Naive thymus-derived CD8-positive, alpha-beta T cell (primary cell): ENCODE data around the gene SAC3D1. TPM values are rescaled to one million over a fixed set of nuclear protein-coding genes. Genes with fewer than 3 reads are reported as not detected.

Source experiments
- ATAC-seq, 2 donors: fragments of 150-1000 bp; cut with Tn5 transposase in 1 of 2; sonication (Bioruptor Pico), chemical (Tn5 transposase) in 1 of 2; 1 replicate in 1 of 2; 2 replicates in 1 of 2; pipeline ENCODE4 v1.10.0; 2021; ENCODE audit warnings: mild to moderate bottlenecking in 2 of 2, moderate library complexity in 2 of 2
- POLR2A ChIA-PET: fragments of 350-600 bp; sonication (Branson Sonifier 250); formaldehyde crosslinking; loops from one replicate; lab custom pipeline; 2021; ENCODE audit warnings: antibody characterized with exemption; lab: Charles Lee
- DNase-seq, 10 donors: peaks; one replicate each; pipeline versions ENCODE4 v3.0.0 to v3.0.0-alpha.2; 2020 to 2022
- H3K27ac Mint-ChIP-seq, 10 donors: one replicate each; pipeline ENCODE4 v1.8.0; 2020 to 2022; ENCODE audit warnings: mild to moderate bottlenecking in 10 of 10, mixed read lengths in 10 of 10, moderate library complexity in 4 of 10, inconsistent platforms in 1 of 10
- H3K27me3 Mint-ChIP-seq, 5 donors: one replicate each; pipeline ENCODE4 v1.8.0; 2021 to 2022; ENCODE audit warnings: mixed read lengths in 5 of 5
- H3K36me3 Mint-ChIP-seq, 3 donors: one replicate each; pipeline ENCODE4 v1.8.0; 2020 to 2022; ENCODE audit warnings: mixed read lengths in 3 of 3, mild to moderate bottlenecking in 2 of 3, inconsistent platforms in 1 of 3
- H3K4me1 Mint-ChIP-seq, 4 donors: one replicate each; pipeline ENCODE4 v1.8.0; 2021 to 2022; ENCODE audit warnings: mixed read lengths in 4 of 4
- H3K4me3 Mint-ChIP-seq, 10 donors: one replicate each; pipeline ENCODE4 v1.8.0; 2020 to 2022; ENCODE audit warnings: mild to moderate bottlenecking in 10 of 10, mixed read lengths in 10 of 10, moderate library complexity in 6 of 10, inconsistent platforms in 1 of 10
- H3K9me3 Mint-ChIP-seq, 9 donors: one replicate each; pipeline ENCODE4 v1.8.0; 2020 to 2022; ENCODE audit warnings: mixed read lengths in 9 of 9, mild to moderate bottlenecking in 3 of 9, inconsistent platforms in 1 of 9, moderate library complexity in 1 of 9
- polyA plus RNA-seq, 3 donors: library from polyadenylated mRNA; unstranded; fragments of 300-500 nt; fragmentation: Illumina TruSeq; gene quantifications; one replicate each; pipeline ENCODE4 v1.2.3, GENCODE V29; 2021
- total RNA-seq, 8 experiments: library from RNA in 2 of 8; stranded (reverse) in 2 of 8; gene quantifications; one replicate each; pipeline ENCODE4 v1.2.3 and lab custom pipeline; 2021 to 2026

SAC3D1 gene
- total and polyA plus RNA-seq, 5 experiments from 2014 or later: 6.7 to 13.9 (median 9.4) TPM

DNA sequence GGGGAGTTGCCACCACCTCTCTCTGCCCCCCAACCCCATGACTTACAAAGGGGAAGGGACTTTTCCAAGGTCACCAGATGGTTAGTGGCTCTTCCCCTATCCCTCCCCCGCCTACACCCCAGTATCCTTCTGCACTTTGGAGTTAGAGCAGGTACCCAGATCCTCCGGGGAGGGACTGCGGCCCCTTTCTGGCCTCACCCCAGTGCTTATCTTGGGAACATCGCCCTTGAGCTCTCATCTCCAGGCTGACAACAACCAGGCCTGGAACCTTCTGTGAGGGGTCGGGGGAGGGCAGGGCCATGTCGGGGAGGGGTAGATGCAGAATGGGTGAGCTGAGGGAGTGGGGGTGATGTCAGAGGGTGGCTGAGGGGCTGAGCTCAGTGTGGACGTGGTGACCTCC lies 24.8 kb downstream of the SAC3D1 start:
- Mint-ChIP-seq H3K36me3 (no peaks in the 10 kb centered on the region), H3K27ac (no peak overlapping the region), H3K27me3 (no peaks in the 10 kb centered on the region), H3K9me3 (no peaks in the 10 kb centered on the region), H3K4me1 (peaks cover 0 to 4% (median 2%) of the 10 kb centered on the region in 4 donors), H3K4me3 (no peak overlapping the region)
- DNase-seq (no peak), ATAC-seq (no peak)
- POLR2A ChIA-PET: no interaction called here

DNA sequence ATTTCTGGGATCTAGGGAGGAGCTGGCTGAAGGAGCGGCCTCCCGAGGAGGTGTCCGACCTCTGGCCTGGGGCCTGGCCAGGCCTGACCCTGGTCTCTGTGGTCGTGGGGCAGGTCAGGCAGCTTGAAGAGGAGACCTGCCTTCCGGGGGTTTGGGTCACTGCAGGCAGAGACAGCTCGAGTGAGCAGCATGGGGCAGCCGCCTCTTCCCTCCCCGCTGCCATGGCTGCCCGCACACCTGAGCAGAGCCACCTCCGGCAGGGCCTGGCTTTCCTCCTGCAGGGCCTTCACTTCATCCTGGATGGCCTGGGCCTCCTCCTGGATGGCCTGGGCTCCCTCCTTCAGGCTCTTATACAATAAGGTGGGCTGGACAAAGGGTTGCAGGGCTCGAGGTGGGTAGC lies 25.3 kb downstream of the SAC3D1 start:
- H3K36me3 Mint-ChIP-seq: no peaks in the 10 kb centered on the region
- peaks cover 0 to 2% (median under 1%) of the 10 kb centered on the region in 4 donors for H3K4me1 Mint-ChIP-seq
- no peak overlapping the region for H3K27ac Mint-ChIP-seq
- POLR2A ChIA-PET: no interaction called here
- H3K27me3 Mint-ChIP-seq: no peaks in the 10 kb centered on the region
- no peak overlapping the region for H3K4me3 Mint-ChIP-seq
- ATAC-seq (no peak), DNase-seq (no peak)
- no peaks in the 10 kb centered on the region for H3K9me3 Mint-ChIP-seq

DNA sequence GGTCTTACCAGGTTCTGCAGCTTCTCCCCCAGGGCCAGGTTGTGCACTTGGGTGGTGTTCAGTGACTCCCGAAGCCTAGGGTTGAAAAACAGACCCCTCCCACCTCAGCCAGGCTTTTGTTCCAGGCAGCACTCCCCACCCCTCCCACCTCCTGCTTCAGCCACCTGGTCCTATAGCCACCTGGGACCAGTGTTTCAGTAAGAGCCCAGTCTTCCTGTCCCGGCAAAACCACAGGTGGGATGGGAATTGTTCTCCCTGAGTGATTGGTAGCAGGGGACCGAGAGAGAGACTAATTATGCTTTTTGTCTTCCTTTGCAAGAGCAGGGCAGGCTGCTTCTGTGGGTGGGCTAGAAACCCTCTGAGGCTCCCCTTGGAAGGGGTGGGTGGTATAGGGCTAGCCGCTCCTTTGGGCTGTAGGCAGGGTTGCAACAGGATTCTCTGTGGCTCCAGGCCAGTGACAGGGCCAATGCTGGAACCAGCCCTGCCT lies 25.8 kb downstream of the SAC3D1 start:
- DNase-seq: no peak
- H3K27ac Mint-ChIP-seq: no peak overlapping the region
- POLR2A ChIA-PET: no interaction called here
- H3K4me1 Mint-ChIP-seq: peaks cover 0 to 2% (median under 1%) of the 10 kb centered on the region in 4 donors
- no peak for ATAC-seq
- no peaks in the 10 kb centered on the region for H3K9me3 Mint-ChIP-seq
- H3K36me3 Mint-ChIP-seq: no peaks in the 10 kb centered on the region
- H3K27me3 Mint-ChIP-seq: no peaks in the 10 kb centered on the region
- H3K4me3 Mint-ChIP-seq: no peak overlapping the region

DNA sequence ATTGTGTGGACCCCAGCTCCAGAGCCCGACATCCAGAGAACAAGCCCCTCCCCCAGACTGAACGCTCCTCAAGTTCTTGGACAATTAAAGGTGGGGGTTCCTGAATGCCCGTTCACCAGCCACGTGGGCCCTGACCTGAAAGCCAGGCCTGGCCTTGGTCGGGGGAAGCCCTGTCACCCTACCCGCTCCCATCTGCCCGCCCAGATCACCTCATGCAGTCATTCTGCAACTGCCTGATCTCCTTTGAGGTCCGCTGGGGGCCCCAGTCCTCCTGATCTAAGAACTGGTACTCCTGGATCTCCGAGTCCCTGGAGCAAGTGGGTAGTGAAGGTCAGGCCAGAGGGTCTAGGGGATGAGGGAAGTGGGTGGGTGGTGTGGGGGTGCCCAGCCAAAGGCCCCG lies 26.4 kb downstream of the SAC3D1 start:
- Mint-ChIP-seq H3K27me3 (no peaks in the 10 kb centered on the region), H3K27ac (peak overlapping the region in 1 of 10 donors; percentile 29), H3K36me3 (no peaks in the 10 kb centered on the region), H3K4me3 (no peak overlapping the region), H3K4me1 (peaks cover 0 to 2% (median under 1%) of the 10 kb centered on the region in 4 donors), H3K9me3 (no peaks in the 10 kb centered on the region)
- DNase-seq (no peak), ATAC-seq (no peak)
- POLR2A ChIA-PET: no interaction called here

DNA sequence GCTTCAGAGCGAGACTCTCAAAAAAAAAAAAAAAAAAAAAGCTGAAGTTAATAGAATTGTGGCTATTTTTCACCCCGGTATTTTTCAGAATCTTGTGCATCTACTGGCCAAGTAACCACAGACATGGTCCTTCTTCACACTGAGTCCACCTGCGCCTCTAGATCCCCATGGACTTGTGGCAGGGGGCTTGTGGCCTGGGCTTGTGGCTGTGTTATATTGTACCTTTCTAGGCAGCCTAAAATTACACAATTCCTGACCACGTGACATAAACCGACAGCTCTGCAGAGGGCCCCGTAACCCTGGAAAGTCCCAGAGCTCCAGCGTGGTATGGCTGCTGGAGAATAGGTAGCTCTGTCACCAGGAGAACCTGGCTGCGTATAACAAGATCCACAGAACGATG lies 28.2 kb downstream of the SAC3D1 start:
- Mint-ChIP-seq H3K9me3 (no peaks in the 10 kb centered on the region), H3K36me3 (no peaks in the 10 kb centered on the region), H3K4me3 (no peak overlapping the region), H3K4me1 (peaks cover 0 to 2% (median 0%) of the 10 kb centered on the region in 4 donors), H3K27me3 (no peaks in the 10 kb centered on the region), H3K27ac (no peak overlapping the region)
- DNase-seq (no peak), ATAC-seq (no peak)
- POLR2A ChIA-PET: no interaction called here

DNA sequence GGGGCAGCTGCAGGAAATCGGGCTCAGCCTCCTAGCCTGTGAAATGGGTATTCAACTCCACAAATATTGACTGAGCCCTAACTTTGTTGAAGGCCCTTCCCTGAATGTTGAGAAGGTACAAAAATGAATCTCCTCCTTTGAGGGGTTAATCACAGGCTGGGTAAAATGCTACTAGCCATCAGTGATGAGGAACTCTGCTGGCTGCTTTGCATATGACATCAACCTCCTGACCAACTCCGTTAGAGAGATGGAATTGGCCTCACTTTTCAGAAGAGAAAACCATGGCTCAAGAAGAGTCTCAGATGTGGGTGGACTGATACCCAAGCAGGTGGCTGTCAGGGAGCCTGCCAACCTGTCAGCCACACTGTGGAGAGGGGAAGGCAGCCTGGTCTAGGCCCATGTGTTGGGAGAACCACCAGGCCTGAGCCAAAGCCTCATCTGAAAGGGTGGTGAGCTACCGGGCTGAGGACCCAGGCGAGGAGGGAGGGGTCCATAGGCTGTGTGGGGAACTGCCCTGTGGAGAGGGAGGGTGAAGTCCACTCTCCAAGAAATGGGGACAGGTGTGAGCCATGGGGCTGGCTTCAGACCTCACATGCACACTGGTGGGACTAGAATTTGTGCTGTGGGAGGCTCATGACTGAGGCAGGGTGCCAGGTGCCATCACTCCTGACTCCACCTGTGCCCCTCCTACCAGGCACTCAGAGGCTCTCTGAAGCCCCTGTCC lies 31.1 kb downstream of the SAC3D1 start:
- POLR2A ChIA-PET: interaction anchor here (0.7 to 0.9 kb wide), 2 partner anchors 9 to 50 kb away, joined by 3 to 5 read pairs; partner anchors contain the start of genes FAU and MRPL49
- no peak overlapping the region for H3K4me3 Mint-ChIP-seq
- H3K4me1 Mint-ChIP-seq: peaks cover 0 to 2% (median 0%) of the 10 kb centered on the region in 4 donors
- DNase-seq: no peak
- H3K9me3 Mint-ChIP-seq: no peaks in the 10 kb centered on the region
- H3K27me3 Mint-ChIP-seq: no peaks in the 10 kb centered on the region
- no peak overlapping the region for H3K27ac Mint-ChIP-seq
- H3K36me3 Mint-ChIP-seq: no peaks in the 10 kb centered on the region
- no peak for ATAC-seq

DNA sequence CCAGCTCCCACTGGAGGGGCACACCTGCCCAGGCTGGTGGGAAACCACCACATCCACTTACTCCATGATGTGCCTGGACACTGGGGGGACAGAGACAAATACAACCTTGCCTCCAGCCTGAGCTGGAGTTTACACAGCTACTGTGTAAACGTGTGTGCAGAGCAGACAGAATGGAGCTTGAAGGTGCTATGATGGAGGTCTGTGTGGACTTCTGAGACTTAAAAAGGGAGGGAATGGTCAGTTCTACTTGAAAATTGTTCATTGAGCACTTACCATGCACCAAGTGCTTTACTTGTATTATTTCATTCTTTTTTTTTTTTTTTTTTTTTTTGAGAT lies 31.6 kb downstream of the SAC3D1 start:
- Mint-ChIP-seq H3K27ac (no peak overlapping the region), H3K4me3 (no peak overlapping the region), H3K36me3 (no peaks in the 10 kb centered on the region), H3K9me3 (no peaks in the 10 kb centered on the region), H3K27me3 (no peaks in the 10 kb centered on the region), H3K4me1 (peaks cover 0 to 2% (median 0%) of the 10 kb centered on the region in 4 donors)
- DNase-seq (no peak), ATAC-seq (no peak)
- POLR2A ChIA-PET: interaction anchor here (0.7 to 0.9 kb wide), 2 partner anchors 8 to 50 kb away, joined by 3 to 5 read pairs; partner anchors contain the start of genes FAU and MRPL49

DNA sequence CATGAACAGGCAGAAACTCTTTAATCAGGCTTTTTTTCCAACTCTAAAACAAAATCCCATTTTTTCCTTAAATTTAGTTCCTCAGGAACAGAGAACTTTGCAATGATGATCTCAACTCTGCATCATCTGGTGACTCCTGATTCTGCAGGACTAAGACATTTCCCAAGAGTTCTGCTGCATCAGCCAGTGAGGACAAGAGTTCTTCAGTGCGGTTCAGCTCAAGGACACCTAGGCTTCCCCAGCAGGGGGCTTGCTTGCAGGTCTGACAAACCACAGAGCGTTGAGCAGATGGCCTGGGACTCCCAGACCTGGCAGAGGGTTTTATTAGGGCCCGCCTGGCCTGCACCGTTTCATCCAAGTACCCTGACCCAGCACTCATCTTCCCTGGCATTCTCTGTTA lies 36.4 kb downstream of the SAC3D1 start:
- ATAC-seq: no peak
- DNase-seq: no peak
- Mint-ChIP-seq H3K27me3 (no peaks in the 10 kb centered on the region), H3K4me3 (no peak overlapping the region), H3K27ac (peak overlapping the region in 2 of 10 donors; percentile 70 to 84), H3K9me3 (no peaks in the 10 kb centered on the region), H3K36me3 (no peaks in the 10 kb centered on the region), H3K4me1 (peaks cover 4 to 10% (median 6%) of the 10 kb centered on the region in 4 donors)
- POLR2A ChIA-PET: interaction anchor here (0.9 kb wide), 1 partner anchor 63 kb away, joined by 3 read pairs; the partner anchor contains the start of gene ARL2

- Mint-ChIP-seq H3K4me1 (peaks cover 4 to 15% (median 6%) of the 10 kb centered on the region in 4 donors), H3K27ac (peak overlapping the region in 7 of 10 donors; percentile 33 to 86 (median 62)), H3K27me3 (no peaks in the 10 kb centered on the region), H3K9me3 (no peaks in the 10 kb centered on the region), H3K36me3 (no peaks in the 10 kb centered on the region), H3K4me3 (no peak overlapping the region)
- POLR2A ChIA-PET: no interaction called here
- peak; percentile 99 to 100 for ATAC-seq
- peak; percentile 43 to 81 (median 62) for DNase-seq
Measured at GRCh38 chr11:65078151-65078550, 37.1 kb downstream of the SAC3D1 start.

DNA sequence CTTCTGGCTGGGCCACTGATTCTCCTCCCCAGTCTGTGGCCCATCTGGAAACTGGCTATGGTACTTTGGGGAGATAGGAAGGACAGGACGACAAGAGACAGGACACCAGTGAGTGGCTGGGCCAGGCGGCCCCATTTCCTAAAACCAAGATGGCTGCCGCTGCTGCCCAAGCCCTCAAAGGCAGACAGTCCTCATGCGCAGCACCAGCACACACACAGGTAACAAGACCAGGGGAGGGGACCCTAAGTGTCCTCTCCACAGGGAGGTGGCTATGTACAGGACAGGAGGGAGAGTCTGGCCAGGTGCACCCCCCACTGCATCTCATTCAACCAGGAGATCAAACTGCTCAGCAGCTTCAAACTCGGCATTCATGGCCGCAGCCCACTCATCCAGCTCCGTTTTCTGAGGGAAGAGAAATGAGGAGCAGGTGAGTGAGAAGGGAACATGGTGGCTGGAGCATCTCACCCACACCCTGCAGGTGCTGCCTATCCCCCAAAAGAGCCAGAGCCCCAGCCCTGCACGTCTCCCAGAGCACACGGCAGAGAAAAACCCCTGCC lies 37.9 kb downstream of the SAC3D1 start:
- no peaks in the 10 kb centered on the region for H3K9me3 Mint-ChIP-seq
- no peak overlapping the region for H3K4me3 Mint-ChIP-seq
- no peak for ATAC-seq
- peak overlapping the region in 1 of 10 donors; percentile 62 for H3K27ac Mint-ChIP-seq
- peaks cover 0 to under 1% (median 0%) of the 10 kb centered on the region in 5 donors for H3K27me3 Mint-ChIP-seq
- no peaks in the 10 kb centered on the region for H3K36me3 Mint-ChIP-seq
- POLR2A ChIA-PET: interaction anchor here (0.6 to 0.9 kb wide), 4 partner anchors 38 to 1208 kb away, joined by 3 to 5 read pairs (median 4); partner anchors contain the start of genes ARL2 and SAC3D1
- no peak for DNase-seq
- H3K4me1 Mint-ChIP-seq: peaks cover 6 to 22% (median 13%) of the 10 kb centered on the region in 4 donors

GRCh38 chr11:65083134-65083833 lies 42.3 kb downstream of the SAC3D1 start:
- peaks cover 16 to 36% (median 28%) of the 10 kb centered on the region in 4 donors for H3K4me1 Mint-ChIP-seq
- peak overlapping the region; percentile 86 to 99 (median 92) for H3K4me3 Mint-ChIP-seq
- peak overlapping the region; percentile 83 to 99 (median 97) for H3K27ac Mint-ChIP-seq
- no peak for ATAC-seq
- H3K27me3 Mint-ChIP-seq: peaks cover 0 to 2% (median 0%) of the 10 kb centered on the region in 5 donors
- POLR2A ChIA-PET: interaction anchor here (0.6 to 4.6 kb wide), 11 partner anchors 12 to 83 kb away, joined by 3 to 48 read pairs (median 3); partner anchors contain the start of genes FAU, MRPL49, SAC3D1 and SNX15
- H3K36me3 Mint-ChIP-seq: peaks cover 0 to 22% (median 0%) of the 10 kb centered on the region in 3 donors
- no peak for DNase-seq
- no peaks in the 10 kb centered on the region for H3K9me3 Mint-ChIP-seq

DNA sequence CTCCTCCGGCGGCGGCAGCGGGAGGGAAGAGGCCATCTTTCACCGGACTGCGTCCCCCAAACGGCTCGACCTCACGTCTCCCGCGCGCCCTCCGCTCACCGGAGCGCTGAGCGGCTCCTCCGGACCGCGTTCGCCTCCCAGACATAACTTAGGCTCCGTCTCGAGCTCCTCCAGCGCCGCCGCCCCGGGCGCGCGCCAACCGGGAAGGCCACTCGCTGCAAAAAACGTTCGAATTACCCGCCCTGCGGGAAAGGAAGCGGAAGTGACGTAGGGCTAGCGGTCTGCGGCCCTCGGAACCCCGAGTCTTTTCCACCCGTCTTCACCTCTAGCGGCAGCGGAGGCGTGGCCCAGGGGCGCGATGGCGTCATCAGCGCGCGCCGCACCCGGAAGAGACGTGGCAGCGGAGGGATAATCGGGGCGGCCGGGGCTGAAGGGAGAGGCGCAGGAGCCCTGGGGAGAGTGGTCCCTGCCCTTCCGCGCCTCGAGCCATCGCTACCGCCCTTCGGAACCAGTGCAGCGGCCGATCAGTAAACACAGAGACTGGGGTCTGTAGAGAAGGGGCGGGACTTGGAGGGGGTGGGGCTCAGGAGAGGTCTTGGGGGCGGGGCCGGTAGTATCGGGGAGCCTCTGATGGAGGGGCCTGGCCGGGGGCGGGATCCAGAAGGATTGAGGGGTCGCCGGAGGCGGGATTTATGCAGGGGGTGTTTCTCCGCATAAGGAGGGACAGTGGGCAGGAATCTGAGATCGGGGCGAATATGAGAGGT lies 43.0 kb downstream of the SAC3D1 start, which contains the start of the genes CDCA5 and ZFPL1:
TSS of gene CDCA5 (minus strand) at position 207 of the 764 bp plus-strand sequence. CDS start at position 145, 62 bp downstream.
TSS of gene ZFPL1 (plus strand) at position 389 of the 764 bp plus-strand sequence. CDS start 477 bp downstream, outside the sequence.
- DNase-seq (peak; percentile 92 to 98 (median 96)), ATAC-seq (peak; percentile 88 to 92)
- Mint-ChIP-seq H3K4me3 (peak within 1 kb of the TSS; percentile 86 to 99 (median 92)), H3K9me3 (no peaks in the 10 kb centered on the region), H3K27me3 (peaks cover 0 to 2% (median 0%) of the 10 kb centered on the region in 5 donors), H3K36me3 (peaks cover 0 to 29% (median under 1%) of the 10 kb centered on the region in 3 donors), H3K27ac (peak within 1 kb of the TSS; percentile 91 to 99 (median 98)), H3K4me1 (peaks cover 18 to 31% (median 27%) of the 10 kb centered on the region in 4 donors)
- POLR2A ChIA-PET: interaction anchor here (1.0 to 4.6 kb wide), 8 partner anchors 11 to 57 kb away, joined by 3 to 48 read pairs (median 5); partner anchors contain the start of genes FAU, MRPL49, SAC3D1 and SNX15
